MV-4-11 (cell line): Measurements from ENCODE around the gene BRF1.
"Not testable (repeated sequence)": the region's sequence is repeated elsewhere in the genome, so short reads cannot be mapped to it uniquely, and the experiment has no call there.

Experiments used
- DNase-seq: peaks from one replicate; lab custom pipeline; 2025; lab: John Stamatoyannopoulos, UW

Gene BRF1

DNA sequence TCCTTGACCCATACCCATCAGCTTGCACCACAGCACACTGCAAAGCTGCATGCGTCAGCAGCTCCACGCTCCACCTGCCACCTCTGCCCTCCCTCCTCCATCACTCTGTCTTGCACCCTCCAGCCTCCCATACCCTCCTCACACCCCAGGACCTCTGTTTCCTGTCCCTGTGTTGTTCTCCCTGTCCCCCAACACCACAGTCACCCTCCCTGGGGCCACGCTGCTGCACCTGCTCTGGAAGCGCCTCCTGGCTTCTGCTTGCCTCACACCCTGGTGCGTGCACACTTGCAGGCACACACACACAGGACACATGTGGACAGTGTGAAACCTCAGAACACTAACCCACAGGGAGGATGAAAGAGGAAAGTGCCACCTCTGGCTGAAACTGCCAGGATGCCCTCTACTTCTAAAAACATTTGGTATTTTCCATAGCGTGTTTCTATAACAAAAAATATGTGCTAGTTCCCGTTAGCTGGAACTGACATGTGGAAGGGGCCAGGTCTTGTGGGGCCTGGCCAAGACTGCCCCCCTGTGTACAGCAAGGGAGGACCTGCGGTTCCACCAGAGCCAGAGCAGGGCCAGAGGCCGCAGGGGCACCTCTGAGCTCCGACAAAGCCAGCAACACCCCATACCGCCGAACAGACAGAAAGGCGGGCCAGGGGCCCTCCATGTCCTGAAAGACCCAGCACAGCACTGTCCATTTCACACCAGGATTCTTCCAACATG lies 10.0 kb downstream of the BRF1 start:
- DNase-seq: peak; percentile 57

DNA sequence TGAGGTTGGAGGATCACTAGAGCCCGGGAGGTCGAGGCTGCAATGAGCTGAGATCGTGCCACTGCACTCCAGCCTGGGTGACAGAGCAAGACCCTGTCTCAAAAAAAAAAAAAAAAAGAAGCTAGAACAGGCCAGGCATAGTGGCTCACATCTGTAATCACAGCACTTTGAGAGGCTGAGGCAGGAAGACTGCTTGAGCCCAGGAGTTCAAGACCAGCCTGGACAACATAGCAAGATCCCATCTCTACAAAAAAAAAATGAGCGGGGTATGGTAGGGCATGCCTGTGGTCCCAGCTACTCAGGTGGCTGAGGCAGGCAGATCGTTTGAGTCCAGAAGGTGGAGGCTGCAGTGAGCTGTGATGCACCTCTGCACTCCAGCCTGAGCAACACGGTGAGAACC lies 11.9 kb downstream of the BRF1 start:
- DNase-seq: not testable (repeated sequence)

DNA sequence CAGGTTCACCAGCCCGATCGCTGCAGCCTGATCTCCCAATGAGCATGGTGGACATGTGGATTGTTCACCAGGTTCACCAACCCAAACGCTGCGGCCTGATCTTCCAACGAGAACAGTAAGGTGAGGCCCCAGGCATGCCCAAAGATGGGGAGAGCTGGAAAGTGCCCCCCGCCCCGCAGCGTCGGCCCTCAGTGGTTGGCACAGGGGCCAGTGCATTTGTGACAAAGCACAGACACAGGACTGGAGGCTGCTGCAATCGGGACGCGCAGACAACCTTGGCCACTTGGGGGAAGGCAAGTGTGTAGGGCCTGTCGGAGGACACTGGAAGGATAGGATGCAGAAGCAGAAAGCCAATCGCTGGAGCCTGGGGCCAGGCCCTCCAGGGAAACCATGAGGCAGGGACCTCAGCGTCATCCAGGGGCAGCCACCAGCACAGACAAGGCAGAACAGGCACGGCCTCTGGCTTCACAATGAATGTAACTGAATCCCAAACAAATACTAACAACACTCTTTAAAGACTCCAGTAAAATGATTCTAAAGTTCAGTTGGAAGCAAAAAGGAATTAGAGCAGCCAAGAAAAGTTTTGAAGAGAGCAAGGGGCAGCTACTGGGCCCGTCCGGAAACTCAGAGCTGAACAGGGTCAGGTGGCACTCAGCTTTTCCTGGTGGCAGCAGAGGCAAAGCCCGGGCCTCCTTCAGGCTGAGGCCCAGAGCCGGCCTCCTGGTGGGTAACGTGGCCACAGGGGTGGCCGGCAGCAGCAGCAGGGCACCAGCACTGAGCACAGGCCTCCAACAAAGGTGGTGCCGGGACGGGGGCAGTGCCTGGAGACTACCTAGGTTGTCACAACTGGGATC lies 13.3 kb downstream of the BRF1 start:
- DNase-seq: no peak

DNA sequence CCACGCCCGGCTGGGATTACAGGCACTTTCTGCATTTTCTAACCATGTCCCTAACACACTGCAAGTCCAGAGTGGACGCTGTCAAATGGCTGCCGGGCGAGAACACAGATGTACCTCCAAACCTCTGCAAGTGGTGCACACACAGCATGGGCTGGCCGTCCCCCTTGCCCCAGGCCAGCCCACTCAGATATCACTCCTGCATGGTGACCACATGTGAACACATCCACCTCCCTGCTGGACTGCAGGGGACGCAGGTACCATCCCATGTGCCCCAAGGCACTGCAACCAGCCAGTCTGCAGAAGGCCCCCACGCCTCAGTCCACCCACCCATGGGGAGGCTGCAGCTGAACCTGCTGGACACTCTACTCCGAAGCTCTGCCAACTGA lies 14.0 kb downstream of the BRF1 start:
- DNase-seq: no peak

DNA sequence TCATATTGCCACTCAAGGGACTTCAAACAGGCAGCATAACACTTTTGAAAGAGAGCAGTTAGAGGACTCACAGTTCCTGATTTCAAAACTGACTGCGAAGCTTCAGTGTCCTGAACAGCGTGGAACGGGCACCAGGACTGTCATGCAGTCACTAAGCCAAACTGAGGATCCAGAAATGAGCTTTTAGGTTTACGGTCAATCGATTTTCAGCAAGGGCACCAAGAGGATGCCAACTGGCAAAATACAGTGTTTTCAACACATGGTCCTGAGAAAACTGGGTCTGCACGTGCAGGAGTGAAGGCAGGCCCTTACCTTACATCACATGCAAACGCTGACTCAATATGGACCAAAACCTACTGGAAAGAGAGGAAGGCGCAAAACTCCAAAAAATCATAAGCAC lies 15.6 kb downstream of the BRF1 start:
- no peak for DNase-seq

DNA sequence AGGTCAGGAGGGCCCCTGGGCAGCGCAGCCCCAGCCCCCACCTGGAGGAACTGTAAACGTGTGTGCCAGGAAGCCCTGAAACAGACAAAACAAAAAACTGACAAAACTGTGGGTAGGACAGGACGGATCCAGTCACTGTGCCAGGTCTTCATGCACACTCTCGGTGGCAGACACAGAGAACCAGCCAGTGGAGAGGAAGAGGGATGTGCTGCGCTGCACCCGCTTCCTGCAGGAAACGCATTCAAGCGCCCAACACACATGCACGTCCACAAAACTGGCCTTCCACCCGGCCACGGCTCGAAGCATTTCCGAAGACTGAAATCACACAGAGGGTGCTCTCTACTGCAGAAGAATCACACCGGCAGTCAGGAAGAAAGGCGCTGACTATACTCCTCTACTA lies 16.9 kb downstream of the BRF1 start:
- DNase-seq: no peak

DNA sequence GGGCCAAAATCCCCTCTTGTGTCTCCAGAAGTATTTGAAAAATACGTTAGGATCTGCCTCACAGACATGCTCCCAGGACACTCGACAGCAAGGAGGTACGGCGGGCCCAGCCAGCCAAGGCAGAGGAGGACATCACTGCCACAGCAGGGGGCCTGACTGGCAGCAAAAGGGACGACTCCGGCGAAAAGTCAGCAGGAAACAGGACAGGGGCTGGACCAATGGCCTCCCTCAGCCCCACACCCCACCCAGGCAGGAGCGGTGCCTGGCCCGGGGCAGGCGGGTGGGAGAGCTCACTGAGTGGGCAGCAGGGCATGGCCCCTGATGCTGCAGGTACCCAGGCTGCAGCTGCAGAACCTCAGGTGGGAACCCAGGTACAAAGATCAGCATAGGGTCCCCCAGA lies 17.8 kb downstream of the BRF1 start:
- DNase-seq: no peak

DNA sequence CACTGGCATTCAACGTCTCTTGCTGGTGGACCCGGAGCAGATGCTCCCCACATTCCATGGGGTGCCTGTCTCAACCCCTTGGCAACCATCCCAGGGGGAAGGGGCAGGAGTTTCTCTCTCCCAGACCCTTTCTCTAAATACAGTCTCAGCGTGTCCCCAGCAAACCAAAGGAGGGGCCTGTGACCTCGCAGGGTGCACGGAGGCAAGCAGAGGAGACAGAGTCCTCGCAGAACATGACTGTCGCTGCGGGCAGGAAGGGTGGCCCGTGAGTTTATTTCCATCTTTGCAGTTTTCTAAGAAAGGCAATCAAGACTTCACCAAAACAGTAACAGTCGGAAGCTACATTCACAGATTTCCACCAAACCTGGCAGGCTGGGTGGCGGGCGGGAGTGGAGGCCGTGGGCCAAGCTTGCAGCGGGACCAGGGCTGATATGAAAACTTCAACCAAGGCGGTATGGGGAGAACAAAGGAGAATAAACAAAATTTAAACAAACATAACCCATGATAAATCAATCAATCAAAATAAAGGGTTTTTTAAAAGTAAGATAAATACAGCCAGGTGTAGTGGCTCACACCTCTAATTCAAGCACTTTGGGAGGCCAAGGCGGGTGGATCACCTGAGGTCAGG lies 18.6 kb downstream of the BRF1 start:
- DNase-seq: no peak

DNA sequence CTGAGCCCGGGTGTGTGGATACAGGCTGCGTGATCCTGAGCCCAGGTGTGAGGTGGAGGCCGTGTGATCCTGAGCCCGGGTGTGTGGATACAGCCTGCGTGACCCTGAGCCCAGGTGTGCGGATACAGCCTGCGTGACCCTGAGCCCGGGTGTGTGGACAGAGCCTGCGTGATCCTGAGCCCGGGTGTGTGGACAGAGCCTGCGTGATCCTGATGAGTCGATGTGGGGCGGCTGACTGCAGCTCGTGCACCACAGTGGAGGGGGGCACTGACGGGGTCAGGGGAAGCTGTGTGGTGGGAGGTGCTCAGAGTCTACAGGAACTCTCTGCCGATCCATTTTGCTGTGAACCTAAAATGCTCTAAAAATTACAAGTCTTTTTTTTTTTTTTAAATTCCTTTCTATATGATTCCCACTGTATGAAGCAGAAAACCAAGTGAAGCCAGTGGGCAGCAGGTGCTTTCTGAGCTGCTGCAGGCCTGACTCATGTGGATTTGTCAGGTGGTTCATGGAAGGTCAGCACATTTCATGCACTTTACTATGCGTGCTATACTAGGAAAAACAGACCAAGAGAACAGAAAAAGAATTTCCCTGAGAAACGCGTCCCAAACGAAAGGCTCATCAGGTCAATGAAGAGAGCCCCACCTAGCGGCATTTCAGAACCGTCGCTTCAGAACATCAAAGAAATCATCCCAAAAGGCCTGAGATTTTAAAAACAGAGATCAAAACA lies 19.3 kb downstream of the BRF1 start:
- peak; percentile 21 for DNase-seq

DNA sequence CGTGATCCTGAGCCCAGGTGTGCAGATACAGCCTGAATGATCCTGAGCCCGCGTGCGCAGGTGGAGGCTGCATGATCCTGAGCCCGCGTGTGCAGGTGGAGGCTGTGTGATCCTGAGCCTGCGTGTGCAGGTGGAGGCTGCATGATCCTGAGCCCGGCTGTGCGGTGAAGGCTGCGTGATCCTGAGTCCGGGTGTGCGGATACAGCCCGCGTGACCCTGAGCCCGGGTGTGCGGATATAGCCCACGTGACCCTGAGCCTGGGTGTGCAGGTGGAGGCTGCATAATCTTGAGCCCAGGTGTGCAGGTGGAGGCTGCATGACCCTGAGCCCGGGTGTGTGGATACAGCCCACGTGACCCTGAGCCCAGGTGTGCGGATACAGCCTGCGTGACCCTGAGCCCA lies 20.3 kb downstream of the BRF1 start:
- DNase-seq: no peak

DNA sequence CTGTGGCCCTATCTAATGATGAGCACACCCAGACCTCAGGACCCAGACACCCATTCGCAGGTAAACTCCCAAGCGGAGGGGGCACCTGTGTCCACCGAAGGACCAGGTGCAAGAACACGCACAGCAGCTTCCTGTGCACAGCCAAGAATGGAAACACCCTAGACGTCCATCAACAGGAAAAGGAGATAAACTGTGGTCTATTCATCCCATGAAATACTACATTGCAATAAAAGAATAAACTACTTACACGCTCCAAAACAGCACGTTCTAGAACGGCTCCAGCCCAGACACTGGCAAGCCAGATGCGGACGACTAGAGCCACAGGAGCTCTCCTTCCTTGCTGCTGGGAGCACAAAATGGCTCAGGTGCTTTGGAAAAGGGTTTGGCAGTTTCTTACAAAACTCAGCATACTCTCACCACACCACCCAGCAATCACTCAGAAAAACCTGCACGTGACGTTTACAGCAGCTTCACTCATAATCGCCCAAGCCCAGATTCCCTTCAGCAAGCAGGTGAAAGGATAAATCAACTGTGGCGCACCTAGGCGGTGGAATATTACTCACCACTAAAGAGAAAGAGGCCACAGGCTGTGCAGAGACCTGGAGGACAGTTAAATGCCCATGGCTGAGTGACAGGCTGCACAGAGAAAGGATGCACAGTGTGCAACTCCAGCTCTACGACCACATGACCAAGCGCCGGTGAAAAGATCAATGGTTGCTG lies 21.0 kb downstream of the BRF1 start:
- no peak for DNase-seq

DNA sequence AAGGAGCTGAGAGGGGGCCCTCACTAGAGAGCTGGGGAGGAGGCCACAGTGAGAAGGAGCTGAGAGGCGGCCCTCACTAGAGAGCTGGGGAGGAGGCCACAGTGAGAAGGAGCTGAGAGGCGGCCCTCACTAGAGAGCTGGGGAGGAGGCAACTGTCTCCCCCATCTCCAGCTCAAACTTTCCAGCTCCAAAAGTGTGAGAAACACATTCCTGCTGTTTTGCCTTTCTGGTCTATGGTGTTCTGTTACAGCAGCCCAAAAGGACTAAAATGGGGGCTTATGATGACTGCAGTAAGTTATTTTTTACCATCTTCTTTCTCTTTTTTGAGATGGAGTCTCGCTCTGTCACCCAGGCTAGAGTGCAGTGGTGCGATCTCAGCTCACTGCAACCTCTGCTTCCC lies 23.4 kb downstream of the BRF1 start:
- not testable (repeated sequence) for DNase-seq

DNA sequence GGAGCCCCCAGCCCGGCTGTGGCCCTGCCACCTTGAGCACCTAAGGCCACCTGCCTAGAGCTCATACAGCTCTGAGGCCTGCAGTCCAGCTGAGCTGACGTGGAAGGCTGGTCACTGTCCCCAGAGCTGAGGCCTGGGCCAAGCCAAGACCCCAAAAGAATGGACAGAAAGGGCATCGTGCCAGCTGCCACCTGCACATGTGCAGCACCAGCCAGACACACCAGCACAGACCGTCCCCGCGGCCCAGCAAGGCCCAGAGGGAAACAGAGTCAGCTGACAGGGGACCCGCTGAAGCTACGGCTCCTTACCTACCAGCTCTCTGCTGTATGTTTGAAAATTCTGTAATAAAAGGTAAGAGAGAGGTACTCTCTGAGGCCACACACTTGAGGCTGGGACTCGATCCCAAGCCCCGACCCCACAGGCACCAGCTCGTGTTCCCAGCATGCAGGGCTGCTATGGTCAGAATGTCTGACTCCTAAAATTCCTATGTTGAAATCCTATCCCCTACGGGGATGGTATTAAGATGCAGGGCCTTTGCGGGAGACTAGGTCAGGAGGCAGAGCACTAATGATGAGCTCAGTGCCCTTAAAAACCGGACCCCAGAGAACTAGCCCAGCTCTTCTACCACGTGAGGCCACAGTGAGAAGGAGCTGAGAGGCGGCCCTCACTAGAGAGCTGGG lies 25.4 kb downstream of the BRF1 start:
- no peak for DNase-seq

DNA sequence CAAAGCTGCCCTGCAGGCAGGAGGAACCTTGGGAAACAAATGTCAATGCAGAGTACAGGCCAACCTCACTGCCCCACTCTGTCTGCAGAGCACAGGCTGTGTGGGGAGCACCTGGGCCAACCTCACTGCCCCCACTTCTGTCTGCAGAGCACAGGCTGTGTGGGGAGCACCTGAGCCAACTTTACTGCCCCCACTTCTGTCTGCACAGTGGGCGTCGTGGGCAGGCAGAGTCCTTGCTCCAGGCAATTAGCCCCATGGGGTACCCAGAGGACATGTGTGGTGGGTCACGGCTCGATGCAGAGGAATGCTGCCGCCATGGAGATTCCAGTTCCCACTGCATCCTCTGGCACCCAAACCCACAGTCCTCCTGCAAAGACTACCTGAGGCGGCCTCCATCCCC lies 26.2 kb downstream of the BRF1 start:
- DNase-seq: no peak

DNA sequence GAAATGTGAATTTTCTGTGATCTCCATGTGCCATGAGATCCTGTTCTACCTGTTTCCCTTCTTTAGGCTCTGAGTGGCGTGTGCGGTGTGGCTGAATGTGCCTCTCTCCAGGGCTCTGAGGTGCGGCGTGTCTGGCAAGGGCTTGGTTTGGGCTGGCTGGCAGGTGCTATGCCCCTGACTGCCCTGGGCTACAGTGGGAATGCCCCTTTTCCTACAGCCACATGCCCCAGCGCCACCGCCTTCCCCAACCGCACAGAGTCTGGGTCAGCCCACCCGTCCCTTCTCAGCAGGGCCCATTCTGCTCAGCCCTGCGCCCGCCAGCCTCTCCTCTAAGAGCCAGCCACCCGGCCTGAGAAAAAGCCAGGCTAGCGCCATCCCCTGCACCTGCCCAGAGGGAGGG lies 27.7 kb downstream of the BRF1 start:
- DNase-seq: no peak

DNA sequence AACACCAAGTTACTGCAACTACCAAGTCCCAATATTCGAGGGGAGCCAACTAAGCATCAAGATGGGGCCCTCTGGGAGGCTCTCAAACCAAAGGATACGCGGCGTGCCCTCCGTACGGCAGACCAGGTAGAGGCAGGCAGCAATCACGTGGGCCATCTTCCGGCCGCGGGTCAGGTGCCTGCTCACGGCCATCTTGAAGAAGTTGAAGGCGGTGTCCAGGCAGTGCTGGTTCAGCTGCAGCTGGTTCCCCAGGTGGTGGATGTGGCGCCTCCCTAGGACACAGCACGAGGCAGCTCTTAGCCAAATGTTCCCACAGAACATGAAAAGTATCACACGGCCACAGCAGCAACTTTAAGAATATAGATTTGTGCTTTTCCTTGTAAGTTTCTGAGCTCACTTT lies 28.2 kb downstream of the BRF1 start:
- DNase-seq: no peak

DNA sequence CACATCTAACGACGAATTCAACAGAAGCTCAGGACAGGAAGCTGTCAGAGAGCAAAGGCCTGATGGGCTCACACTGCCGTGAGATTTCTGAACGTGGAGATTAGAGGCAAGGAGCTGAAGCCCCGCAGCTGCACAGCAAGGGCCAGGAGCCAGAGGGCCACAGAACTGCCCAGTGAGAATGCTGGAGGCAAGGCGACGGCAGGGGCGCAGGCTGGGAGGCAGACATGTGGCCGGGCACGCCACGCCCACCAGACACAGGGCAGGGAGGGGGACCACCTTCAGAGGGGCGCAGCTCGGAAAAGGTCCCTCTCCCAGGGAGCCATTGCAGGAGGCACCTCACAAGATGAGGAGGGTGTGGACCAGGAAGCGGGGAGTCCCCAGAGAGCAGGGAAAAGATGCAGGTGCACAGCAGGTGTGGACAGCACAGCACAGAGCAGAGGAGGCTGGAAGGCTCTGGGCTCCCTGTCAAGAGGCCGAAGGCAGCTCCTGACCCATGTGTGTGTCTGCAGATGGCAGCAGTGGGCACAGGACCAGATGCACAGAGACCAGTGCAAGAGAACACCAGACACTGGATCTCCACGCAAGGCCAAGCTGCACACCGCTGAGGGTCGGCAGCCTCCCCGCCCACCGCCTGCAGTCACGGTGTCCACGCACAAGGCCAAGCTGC lies 29.4 kb downstream of the BRF1 start:
- no peak for DNase-seq

DNA sequence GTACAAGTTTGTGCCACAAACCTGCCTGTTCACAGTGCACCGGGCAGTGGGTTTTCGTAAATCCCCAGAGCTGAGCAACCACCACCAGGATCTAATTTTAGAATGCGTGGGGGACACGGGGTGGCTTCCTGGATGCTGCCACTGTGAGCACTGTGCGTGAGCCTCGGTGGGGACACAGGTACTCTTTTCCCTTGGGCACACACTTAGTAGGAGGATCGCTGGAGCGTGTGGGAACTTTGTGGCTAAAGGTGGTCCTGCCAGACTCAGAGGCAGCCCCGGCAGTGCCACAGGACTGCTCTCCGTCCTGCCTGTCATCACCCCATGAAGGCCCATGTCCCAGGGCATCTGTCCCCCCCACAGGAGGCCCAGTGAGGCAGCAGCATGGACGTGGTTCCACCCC lies 31.4 kb downstream of the BRF1 start:
- DNase-seq: no peak

DNA sequence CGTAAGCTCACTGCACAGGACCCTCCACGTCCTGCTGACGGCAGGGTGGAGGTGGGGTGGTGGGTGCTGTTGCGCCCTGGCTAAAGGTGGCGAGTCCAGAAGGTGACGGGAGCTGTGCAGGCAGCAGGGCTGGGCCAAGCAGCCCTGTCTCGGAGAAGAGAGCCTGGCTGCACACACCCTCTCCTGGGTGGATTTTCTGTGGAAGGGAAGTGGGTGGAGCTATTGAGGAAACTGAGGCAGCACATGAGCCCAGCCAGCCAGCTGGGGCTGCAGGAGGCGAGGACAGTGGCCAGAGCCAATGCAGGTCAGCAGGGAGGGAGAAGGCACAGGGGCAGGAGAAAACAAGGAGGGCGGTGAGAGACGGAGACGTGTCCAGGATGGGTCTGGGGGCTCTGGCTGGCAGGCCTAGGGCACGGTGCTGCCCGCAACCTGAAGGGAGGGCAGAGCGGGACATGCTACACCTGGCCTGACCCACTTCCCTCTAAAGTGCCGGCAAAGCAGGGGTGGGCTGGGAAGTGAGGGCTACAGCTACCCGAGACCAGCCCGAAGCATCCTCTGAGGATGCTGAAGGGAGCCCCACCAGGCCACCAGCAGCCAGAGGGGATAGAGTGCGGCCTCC lies 32.0 kb downstream of the BRF1 start:
- no peak for DNase-seq
